HG03469 (cell line): Measurements from ENCODE around the gene GTF2H1.
A peak's percentile ranks its signal among the peaks of the same experiment; 100 is the strongest.
"Not testable (repeated sequence)": the region's sequence is repeated elsewhere in the genome, so short reads cannot be mapped to it uniquely, and the experiment has no call there.

ENCODE experiments used
- ATAC-seq: cut with Tn5 transposase; IDR thresholded peaks from one replicate; pipeline ENCODE4 v1.9.1; 2021; ENCODE audit warnings: mild to moderate bottlenecking, moderate library complexity, moderate number of reproducible peaks; ENCODE audit not compliant: unreplicated experiment

Gene GTF2H1

DNA sequence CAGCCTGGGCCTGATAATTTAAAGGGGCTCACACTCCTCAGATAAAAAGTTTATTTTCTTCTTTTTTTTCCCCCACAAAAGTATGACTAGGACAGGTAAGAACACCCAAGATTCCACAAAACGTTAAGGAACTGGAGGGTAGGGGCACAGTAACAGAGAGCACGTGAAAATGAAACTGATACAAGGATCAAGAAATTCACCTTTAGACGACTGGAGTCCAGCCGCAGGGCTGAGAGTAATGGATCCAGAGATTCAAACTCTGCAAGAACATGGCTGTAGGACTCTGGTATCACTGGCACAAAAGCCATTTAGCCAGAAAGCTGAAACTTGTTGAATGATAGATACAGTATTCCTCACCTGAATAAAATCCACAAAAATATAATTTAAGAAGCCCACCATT, 4.8 kb upstream of the GTF2H1 start:
- no peak for ATAC-seq

DNA sequence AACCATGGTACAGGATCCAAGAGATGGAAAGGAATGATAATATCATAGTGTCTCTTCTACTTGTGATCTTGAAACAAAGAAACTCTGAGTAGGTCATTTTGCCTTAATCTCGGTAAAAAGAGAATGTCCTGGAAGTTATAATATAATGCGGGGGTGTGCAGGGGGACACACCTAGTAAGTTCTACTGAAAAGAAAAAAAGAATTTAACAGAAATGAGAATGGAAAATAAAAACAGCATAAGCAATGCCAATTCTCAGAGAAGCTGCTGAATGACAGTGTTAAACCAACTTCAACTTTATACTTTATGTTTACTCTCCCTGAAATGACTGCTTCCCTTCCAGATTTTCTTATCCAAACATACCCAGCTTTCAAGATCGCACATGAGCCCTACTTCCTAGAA, 2.5 kb upstream of the GTF2H1 start:
- ATAC-seq, result no peak

DNA sequence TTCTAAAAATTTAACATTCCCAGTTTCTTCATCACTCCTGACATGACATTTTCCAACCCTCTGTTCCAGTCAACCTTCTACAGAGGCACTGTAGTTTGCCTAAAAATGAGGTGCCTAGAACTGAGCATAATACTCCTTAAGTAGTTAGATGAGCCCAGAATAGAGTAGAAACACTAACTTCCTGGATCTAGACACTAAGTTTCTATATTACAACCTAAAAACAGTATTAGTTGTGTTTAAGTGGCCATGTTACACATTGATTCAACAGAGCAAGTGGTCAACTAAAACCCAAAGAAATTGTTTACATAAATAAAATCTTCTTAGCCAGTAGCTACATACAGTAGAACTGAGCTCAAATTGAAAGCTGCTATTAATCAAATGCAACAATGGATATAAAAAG, 1.8 kb upstream of the GTF2H1 start:
- ATAC-seq, result no peak

DNA sequence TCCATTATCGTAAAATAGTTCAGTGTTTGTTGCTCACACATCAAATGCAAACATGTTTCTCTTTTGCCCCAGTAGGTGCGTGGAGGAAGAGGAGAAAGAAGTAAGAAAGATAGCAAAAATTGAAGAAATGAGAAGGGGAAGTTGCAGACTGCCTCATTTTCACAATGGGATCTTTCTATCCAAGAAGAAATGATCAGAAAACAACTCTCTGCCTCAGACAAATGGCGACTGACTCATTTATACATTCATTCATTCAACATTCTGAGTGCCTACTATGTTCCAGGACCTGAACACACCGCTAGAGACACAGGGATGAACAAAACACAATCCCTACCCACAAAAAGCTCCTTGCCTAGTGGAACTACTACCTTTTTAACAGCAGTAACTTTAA, 794 bp upstream of the GTF2H1 start:
- ATAC-seq, result peak; percentile 1

DNA sequence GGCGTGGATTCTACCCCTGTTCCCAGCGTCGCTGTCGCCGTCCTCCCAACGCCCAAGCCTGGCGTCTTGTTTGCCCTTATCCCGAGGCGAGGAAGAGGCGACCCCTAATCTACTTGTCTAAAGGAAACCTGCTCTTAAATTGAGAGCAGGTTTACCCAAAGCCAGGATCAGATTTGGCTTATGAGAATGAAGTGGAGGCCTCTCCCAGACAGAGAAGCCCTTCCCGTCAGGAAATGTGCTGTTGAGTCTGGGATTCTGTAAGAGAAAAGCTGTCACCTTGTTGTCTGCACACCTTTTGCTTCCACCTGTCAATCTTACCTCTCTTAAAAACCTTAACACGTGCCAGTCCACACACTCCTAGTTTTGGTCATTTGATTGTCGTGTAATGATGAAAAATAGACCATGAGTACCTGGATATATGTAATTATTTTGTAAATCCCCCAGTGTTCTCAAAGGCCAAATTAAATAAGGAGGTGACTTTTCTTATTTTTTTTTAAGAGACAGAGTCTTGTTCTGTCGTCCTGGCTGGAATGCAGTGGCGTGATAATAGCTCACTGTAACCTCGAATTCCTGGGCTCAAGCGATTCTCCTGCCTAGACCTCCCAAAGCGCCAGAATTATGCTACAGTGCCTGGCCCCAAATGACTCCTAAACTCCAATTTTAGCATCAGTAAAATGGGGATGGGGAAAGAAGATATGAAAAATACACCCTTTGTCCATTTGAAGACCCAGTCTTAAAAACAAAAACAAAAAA, 627 bp downstream of the GTF2H1 start:
- no peak for ATAC-seq

DNA sequence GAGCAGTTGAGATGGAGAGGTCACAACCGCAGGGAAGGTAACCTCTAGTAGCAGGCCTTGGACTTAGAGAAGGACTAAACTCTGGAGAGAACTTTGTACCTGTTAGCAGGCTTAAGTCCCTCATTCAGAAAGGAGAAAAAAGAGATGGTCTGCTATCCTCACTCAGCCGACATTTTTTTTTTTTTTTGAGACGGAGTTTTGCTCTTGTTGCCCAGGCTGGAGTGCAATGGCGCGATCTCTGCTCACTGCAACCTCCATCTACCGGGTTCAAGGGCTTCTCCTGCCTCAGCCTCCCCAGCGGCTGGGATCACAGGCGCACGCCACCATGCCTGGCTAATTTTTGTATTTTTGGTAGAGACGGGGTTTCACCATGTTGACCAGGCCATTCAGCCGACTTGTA, 1.5 kb downstream of the GTF2H1 start:
- not testable (repeated sequence) for ATAC-seq

DNA sequence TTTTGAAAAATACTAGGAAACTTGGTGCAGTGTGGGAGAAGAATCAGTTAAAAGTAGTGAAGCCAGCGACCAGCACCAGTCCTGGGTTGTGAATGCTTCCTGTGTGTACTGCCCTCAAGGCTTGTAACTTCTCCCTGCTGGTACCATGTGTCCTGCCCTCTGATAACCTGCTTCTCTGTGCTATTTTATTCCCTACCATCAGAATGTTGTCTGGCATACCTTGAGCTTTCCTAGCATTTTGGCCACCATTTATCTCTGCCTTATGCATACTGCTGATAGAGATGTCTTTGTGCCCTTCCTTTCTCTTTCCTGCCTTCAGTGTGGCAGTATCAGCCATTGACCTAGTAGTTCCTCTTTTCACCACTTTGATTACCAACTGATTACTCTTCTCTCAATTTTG, 2.0 kb downstream of the GTF2H1 start:
- ATAC-seq, result no peak

DNA sequence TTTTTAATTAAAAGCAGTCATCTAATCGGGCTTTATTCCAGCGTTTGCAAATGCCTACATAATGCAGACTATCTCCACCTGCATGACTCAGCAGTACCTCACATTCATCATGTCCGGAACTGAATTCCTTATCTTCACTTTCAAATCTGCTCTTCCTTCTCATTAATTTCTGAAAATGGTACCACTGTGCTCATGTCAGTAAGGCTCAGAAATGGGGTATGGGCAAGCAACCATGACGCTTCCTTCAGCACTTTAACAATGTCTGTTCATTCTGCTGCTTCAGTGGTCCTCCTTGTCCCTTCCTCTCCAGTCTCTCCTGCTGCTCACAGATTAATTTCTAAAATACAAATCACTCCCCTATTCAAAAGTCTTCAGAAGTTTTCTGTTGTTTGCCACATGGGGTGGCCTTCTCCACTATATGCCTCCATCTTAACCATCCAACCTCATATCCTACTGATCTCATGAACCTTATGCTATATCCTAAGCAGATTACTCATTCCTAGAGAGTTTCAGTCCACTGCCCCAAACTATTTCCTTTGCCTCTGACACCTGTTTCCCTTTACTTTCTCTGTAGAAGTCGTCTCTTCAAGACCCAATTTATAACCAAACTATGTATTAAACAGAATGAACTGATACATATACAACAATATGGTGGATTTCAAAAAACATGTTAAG, 7.0 kb downstream of the GTF2H1 start:
- no peak for ATAC-seq

DNA sequence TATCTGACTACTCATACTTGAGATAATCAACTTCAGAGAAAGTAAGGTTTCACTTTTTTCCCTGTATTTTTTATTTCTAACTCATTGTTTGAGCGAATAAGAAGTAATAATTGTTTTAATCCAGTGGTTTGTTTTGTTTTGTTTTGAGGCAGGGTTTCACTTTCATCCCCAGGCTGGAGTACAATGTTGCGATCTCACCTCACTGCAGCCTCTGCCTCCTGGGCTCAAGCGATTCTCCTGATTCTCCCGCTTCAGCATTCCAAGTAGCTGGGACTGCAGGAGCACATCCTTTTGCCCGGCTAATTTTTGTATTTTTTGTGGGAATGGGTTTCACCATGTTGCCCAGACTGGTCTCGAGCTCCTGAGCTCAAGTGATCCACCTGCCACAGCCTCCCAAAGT, 8.6 kb downstream of the GTF2H1 start:
- no peak for ATAC-seq

DNA sequence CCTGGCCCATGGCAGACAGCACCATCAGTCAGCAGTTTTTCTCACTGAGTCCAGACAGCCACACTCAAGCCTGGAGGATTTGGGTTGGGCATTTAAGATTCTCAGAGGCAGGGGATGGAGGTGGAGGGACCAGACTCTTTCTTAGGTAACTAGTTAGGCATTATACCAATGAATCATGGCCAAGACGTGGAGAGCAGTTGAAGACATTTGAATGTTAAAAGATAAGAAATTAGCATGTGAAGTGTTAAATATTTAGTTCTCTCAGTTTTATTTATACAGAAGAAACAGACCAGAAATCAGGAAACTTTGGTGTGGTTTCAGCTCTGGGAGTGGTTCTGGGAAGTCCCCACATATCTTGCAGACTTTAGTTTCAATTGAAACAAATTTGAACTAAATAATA, 9.9 kb downstream of the GTF2H1 start:
- no peak for ATAC-seq

DNA sequence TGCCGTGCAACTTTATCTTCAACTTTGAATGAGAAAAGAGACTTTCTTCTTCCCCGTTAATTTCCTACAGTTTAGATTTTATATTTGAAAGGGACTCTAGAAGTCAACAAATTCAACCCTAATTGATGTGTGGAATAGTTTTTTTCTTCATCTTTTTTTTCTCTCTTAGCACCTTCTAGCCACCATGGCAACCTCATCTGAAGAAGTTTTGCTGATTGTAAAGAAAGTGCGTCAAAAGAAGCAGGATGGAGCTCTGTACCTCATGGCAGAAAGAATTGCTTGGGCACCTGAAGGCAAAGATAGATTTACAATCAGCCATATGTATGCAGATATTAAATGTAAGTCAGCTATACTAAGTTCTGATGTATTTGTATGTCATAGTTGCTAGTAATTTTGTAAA, 10.5 kb downstream of the GTF2H1 start:
- no peak for ATAC-seq

DNA sequence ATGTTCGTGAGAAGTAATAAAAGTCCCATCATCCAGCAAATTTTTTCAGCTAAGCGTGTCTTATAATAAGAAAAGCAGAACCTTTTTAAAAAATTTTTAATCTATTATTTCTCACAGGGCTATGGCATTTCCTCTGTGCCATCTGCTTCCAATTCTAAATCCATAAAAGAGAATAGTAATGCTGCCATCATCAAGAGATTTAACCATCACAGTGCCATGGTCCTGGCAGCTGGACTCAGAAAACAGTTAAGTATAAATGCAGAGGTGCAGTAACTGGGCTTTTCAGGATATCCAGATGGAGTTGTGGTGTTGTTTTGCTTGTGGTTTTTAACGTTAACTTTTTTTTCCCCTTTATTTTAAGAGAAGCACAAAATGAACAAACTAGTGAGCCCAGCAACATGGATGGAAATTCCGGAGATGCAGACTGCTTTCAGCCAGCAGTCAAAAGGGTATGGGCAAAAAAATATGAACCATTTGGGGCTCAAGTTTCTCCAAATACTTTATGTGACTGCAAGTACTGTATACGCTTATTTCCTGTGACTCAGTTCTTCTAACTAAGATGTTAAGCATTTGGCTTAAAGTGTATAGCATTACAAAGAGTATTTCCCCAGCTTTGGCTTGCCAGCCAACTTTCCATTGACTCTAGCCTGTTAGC, 25.2 kb downstream of the GTF2H1 start:
- ATAC-seq, result no peak

DNA sequence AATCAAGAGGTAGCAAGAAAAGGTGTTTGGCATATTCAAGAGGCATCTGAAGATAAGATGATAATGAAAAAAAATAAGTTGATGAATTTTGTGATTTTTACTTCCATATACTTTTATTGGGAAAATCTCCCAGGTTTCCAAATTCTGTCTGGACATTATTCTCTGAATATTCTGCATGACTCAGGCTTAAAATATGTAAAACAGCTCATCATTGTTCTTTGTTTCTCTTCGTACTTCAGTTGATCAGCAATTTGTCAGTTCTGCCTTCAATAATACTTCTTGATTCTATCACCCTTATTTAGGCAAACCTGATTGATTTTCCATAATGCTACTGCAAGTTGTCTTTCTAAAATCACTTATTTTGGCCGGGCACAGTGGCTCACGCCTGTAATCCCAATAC, 30.2 kb downstream of the GTF2H1 start:
- ATAC-seq, result no peak

DNA sequence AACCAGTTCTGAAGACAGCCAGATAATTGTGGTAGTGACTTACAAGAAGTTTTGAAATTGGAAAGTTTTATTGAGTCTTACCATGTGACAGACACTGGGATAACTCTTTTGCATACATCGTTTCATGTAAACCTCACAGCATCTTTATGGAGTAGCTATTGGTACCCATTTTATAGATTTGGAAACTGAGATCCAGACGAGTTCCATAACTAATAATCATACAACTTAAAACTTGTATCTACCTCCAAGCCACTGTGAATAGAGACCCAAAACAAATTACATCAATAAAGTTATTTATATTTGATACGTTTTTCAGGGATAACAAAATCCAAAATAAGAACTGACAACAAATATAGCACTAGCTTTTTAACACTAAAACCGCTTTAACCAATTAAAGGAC, 36.3 kb downstream of the GTF2H1 start:
- ATAC-seq, result no peak

DNA sequence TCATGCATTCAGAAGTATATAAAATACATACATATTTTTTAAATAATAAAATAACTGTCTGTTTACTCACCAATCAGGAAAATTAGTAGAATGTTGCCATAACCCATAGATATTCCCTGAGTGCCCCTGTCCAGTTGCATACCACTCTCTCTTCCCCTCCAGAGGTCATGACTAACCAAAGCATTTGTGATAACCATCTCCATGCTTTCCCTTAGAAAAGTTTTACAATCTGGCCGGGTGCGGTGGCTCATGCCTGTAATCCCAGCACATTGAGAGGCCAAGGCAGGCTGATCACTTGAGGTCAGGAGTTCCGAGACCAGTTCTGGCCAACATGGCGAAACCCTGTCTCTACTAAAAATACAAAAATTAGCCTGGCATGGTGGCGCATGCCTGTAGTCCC, 38.8 kb downstream of the GTF2H1 start:
- no peak for ATAC-seq

DNA sequence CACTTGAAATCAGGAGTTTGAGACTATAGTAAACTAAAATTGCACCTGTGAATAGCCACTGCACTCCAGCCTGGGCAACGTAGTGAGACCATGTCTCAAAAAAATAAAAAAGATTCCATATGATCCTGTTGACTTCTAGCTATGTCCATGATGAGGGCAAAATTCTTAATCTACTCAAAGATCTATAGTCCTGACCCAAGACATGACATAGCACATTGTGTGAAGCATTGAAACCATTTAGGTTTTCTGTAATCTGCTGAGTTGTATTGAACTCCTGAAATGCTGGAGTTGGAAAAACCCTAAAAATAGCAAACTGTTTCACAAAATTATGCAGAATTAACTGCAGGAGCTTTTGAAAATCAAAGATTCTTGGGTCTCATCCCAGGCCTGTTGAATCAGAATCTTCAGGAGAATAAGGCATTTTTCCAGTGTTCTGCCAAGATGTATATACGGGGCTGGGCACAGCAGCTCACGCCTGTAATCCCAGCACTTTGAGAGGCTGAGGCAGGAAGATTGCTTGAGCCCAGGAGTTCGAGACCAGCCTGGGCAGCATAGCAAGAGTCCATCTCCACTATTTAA, 42.2 kb downstream of the GTF2H1 start:
- ATAC-seq, result no peak

DNA sequence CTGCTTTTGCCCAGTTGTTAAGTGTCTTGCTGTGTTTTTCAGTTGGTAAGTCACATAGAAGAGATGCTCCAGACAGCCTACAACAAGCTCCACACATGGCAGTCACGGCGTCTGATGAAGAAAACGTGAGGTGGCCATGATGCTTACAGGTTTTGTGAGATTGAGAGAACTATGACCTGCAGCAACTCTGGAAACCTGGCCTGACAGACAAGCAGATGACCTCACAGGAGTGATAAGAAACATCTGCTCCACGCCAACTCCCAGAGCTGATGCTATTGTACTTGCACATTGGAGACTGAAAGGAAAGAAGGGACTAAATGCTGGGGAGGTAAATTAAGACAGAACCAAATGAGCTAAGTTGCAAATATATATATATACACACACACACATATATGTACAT, 43.4 kb downstream of the GTF2H1 start:
- no peak for ATAC-seq

DNA sequence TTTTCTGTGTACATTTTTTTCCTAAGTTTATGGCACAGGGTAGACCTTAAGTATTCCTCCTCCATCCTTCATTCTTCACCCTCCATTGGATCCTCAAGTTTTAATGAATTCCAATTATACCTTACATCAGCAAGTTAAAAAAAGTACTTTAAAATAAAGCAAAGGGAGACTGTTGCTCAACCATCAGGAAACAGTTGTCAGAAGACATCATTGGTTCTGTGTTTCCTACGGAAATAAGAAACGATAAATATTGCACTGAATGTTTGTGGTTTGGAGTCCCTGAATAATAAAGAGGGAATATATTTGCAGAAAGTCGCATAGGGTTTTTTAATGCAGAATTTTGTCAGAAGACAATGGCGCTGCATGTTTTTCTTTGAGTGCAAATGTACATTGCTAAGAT, 43.9 kb downstream of the GTF2H1 start:
- no peak for ATAC-seq

DNA sequence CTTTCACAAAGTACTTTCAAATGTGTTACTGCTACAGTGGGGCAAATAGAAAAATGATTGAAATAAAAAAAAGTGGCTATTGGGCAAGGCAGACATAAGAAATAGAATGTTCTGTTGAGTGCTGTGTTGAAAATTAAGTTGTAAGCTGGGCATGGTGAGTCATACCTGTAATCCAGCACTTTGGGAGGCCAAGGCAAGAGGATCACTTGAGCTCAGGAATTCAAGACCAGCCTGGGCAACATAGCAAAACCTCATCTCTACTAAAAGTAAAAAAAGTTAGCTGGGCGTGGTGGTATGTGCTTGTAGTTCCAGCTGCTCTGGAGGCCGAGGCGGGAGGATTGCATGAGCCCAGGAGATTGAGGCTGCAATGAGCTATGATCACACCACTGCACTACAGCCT, 45.1 kb downstream of the GTF2H1 start:
- ATAC-seq, result no peak

DNA sequence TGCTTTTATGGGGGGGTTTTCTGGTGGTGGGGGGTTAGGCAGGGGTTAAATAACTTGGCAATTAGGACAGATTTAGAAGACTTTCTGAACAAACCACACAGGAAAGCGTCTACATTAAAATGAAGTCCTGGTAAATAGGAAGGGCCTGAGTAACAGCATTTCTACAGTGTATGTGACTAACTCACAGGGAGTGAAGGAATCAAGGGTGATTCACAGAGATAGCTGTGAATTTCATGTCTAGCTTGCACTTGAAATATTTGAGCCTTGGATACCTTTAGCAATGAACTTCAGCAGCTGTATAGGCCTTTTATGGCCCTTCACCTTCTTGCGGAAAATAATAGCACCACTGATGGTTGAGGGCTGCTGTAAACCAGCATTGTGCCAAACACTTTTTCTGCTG, 45.9 kb downstream of the GTF2H1 start:
- no peak for ATAC-seq

DNA sequence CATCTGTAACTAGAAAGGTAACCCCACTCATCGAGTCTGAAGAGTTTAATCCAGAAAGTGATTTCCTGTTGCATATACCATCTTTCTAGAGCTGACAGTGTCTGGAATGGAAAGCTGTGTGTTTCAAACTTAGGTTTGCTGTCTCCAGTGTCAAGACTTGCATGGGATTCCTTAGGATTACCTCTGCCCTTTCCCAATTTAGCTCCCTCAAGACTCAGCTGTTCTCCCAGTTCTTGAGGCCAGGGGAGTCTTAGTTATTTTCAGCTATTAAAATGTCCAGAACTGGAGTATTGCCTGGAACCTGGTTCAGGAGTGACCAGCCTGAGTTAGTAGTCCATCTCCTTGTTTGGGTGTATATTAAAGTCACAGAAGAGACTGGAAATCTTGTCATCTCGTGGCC, 47.0 kb downstream of the GTF2H1 start:
- no peak for ATAC-seq

DNA sequence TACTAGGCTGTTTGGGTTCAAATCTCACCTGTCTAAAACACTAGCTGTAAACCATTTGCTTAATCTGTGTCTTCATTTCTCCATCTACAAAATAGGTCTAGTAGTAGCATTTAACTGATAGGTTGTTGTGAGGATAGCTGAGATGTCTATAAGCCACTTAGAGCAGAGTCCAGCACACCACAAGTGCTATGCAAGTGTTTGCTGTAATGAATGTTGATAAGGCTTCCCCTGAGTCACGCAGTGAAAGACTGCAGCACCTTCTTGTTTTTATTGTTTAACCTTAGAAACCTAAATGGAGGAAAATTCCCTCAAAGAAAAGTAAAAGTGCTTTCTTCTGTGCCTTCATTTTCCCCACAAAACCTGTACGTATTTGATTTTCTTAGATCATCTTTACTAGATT, 48.9 kb downstream of the GTF2H1 start:
- no peak for ATAC-seq
